ENCODE results near the gene ARHGAP15.

DNA sequence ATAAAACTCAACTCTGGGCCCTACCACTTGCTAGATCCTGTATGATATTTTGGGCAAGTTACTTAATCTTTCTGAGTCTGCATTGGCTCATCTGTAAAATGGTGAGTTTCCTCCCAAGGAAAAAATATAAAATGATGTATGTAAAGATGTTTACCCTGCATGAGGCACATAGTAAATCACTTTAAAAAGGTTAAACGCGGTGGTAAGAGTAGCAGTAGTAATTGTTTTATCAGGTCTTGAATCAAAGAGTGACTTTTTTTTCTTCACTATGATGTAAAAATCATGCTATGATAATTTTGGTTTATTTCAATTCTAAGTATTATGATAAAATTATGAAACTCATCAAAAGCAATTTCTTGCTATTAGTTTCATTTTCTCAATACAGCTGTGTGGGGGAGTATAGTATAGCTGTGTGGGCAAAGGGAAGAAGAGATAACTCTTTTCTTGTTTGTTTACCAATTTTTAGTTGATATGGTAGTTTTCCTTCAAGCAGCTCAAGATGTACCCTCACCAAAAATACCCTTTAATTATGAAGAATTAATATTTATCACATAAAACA lies 10.7 kb downstream of the ARHGAP15 start:
- TF ChIP-seq, protein P1, sequence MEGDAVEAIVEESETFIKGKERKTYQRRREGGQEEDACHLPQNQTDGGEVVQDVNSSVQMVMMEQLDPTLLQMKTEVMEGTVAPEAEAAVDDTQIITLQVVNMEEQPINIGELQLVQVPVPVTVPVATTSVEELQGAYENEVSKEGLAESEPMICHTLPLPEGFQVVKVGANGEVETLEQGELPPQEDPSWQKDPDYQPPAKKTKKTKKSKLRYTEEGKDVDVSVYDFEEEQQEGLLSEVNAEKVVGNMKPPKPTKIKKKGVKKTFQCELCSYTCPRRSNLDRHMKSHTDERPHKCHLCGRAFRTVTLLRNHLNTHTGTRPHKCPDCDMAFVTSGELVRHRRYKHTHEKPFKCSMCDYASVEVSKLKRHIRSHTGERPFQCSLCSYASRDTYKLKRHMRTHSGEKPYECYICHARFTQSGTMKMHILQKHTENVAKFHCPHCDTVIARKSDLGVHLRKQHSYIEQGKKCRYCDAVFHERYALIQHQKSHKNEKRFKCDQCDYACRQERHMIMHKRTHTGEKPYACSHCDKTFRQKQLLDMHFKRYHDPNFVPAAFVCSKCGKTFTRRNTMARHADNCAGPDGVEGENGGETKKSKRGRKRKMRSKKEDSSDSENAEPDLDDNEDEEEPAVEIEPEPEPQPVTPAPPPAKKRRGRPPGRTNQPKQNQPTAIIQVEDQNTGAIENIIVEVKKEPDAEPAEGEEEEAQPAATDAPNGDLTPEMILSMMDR (IDR thresholded peaks at IDR 0.05): no peak
- TF ChIP-seq POLR2A (IDR thresholded peaks at IDR 0.05): no peak
